Measurements from ENCODE around the gene CASK. TPM values are rescaled to one million over a fixed set of nuclear protein-coding genes. Genes with fewer than 3 reads are reported as not detected.
A peak's percentile ranks its signal among the peaks of the same experiment; 100 is the strongest.

CASK gene
- total RNA-seq, 1 experiment from 2014 or later, result 54.6 TPM

DNA sequence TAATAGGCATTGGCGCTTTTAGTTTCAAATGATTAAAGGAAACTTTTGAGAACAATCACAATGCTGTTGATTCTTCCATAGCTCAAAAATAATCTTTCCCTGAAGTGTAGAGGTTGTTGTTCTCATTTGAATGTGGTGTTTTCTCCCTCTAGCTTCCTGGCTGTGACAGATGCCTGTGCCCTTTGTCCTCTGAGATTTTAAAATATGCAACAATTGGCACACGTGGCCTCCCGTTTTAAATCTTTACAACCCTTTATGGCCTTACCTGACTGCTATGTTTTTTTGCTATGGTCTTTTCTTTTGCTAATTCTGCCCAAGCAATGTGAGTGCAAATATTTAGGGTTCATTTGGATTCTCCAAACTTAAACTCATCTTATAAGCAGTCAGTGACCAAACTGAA, 22.9 kb upstream of the CASK start:
- Mint-ChIP-seq H3K4me3 (no peak overlapping the region), H3K9me3 (peaks cover under 1% of the 10 kb centered on the region), H3K27ac (peak overlapping the region; percentile 87), H3K27me3 (ENCODE audit: low read depth) (no peaks in the 10 kb centered on the region), H3K36me3 (no peaks in the 10 kb centered on the region), H3K4me1 (peaks cover 27% of the 10 kb centered on the region)
- ChIA-PET POLR2A (no interaction called here), CTCF (no interaction called here)
- ATAC-seq (no peak), DNase-seq (ENCODE audit: low spot score) (no peak)
- TF ChIP-seq HMGA2 (CRISPR knock-in tag; IDR thresholded peaks at IDR 0.05) (no peak), IRF2 (CRISPR knock-in tag; IDR thresholded peaks at IDR 0.05; ENCODE audit: borderline replicate concordance, low read depth) (no peak), ZNF263 (CRISPR knock-in tag; IDR thresholded peaks at IDR 0.05; ENCODE audit: low read depth) (no peak)
- TF ChIP-seq, protein P1, sequence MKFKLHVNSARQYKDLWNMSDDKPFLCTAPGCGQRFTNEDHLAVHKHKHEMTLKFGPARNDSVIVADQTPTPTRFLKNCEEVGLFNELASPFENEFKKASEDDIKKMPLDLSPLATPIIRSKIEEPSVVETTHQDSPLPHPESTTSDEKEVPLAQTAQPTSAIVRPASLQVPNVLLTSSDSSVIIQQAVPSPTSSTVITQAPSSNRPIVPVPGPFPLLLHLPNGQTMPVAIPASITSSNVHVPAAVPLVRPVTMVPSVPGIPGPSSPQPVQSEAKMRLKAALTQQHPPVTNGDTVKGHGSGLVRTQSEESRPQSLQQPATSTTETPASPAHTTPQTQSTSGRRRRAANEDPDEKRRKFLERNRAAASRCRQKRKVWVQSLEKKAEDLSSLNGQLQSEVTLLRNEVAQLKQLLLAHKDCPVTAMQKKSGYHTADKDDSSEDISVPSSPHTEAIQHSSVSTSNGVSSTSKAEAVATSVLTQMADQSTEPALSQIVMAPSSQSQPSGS (CRISPR knock-in tag; IDR thresholded peaks at IDR 0.05; ENCODE audit: borderline replicate concordance, low read depth), result no peak
- TF ChIP-seq, protein P2, sequence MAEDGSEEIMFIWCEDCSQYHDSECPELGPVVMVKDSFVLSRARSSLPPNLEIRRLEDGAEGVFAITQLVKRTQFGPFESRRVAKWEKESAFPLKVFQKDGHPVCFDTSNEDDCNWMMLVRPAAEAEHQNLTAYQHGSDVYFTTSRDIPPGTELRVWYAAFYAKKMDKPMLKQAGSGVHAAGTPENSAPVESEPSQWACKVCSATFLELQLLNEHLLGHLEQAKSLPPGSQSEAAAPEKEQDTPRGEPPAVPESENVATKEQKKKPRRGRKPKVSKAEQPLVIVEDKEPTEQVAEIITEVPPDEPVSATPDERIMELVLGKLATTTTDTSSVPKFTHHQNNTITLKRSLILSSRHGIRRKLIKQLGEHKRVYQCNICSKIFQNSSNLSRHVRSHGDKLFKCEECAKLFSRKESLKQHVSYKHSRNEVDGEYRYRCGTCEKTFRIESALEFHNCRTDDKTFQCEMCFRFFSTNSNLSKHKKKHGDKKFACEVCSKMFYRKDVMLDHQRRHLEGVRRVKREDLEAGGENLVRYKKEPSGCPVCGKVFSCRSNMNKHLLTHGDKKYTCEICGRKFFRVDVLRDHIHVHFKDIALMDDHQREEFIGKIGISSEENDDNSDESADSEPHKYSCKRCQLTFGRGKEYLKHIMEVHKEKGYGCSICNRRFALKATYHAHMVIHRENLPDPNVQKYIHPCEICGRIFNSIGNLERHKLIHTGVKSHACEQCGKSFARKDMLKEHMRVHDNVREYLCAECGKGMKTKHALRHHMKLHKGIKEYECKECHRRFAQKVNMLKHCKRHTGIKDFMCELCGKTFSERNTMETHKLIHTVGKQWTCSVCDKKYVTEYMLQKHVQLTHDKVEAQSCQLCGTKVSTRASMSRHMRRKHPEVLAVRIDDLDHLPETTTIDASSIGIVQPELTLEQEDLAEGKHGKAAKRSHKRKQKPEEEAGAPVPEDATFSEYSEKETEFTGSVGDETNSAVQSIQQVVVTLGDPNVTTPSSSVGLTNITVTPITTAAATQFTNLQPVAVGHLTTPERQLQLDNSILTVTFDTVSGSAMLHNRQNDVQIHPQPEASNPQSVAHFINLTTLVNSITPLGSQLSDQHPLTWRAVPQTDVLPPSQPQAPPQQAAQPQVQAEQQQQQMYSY (CRISPR knock-in tag; IDR thresholded peaks at IDR 0.05), result no peak

DNA sequence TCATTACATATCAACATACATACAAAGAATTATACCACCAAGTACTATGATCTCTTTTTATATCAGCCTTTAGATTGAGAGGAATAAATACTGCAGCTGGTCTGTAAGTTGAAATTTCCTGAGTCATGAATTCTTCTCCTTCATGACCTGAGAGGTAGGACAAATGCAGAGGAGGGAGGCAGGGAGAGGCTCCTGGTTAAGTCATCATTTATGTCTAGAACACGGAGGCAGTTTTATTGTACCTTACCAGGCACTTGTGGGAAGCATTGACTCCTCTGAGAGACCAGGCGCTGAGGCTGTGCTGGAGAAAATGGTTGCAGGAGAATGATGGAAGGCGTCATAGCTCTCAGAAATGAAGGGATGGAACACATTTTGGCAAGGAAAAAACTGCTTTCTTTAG, 12.5 kb upstream of the CASK start:
- H3K36me3 Mint-ChIP-seq, result no peaks in the 10 kb centered on the region
- no peak for TF ChIP-seq SMAD4 (CRISPR knock-in tag; IDR thresholded peaks at IDR 0.05)
- no peak for TF ChIP-seq ZNF317 (CRISPR knock-in tag; IDR thresholded peaks at IDR 0.05; ENCODE audit: borderline replicate concordance, low read depth)
- TF ChIP-seq FOXK1 (CRISPR knock-in tag; IDR thresholded peaks at IDR 0.05), result no peak
- TF ChIP-seq, protein P3, sequence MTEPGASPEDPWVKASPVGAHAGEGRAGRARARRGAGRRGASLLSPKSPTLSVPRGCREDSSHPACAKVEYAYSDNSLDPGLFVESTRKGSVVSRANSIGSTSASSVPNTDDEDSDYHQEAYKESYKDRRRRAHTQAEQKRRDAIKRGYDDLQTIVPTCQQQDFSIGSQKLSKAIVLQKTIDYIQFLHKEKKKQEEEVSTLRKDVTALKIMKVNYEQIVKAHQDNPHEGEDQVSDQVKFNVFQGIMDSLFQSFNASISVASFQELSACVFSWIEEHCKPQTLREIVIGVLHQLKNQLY (CRISPR knock-in tag; IDR thresholded peaks at IDR 0.05), result no peak
- CTCF ChIA-PET, result no interaction called here
- DNase-seq (ENCODE audit: low spot score) (no peak), ATAC-seq (no peak)
- POLR2A ChIA-PET, result no interaction called here
- no peaks in the 10 kb centered on the region for H3K9me3 Mint-ChIP-seq
- no peak overlapping the region for H3K27ac Mint-ChIP-seq
- H3K4me1 Mint-ChIP-seq, result no peaks in the 10 kb centered on the region
- no peak overlapping the region for H3K4me3 Mint-ChIP-seq
- H3K27me3 Mint-ChIP-seq (ENCODE audit: low read depth), result no peaks in the 10 kb centered on the region

DNA sequence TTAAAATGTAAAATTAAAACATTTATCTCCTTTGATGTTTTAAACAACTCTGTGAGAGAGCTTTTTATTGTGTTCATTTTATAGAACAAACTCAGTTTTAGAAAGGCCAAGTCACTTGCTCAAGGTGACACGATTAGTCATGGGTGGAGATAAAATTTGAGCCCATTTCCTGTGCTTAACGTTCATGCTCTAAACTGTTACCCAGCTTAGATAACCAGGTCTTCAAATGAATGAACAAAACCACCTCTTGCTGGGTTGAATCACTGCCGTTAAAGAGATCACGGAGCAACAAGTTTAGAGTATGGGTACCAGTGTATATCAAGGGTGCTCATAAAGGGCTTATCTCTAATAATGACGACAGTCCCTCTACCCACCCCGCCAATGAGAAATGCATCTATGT, 10.2 kb upstream of the CASK start:
- CTCF ChIA-PET, result no interaction called here
- H3K27me3 Mint-ChIP-seq (ENCODE audit: low read depth), result no peaks in the 10 kb centered on the region
- H3K27ac Mint-ChIP-seq, result no peak overlapping the region
- H3K4me1 Mint-ChIP-seq, result no peaks in the 10 kb centered on the region
- H3K4me3 Mint-ChIP-seq, result no peak overlapping the region
- H3K9me3 Mint-ChIP-seq, result no peaks in the 10 kb centered on the region
- H3K36me3 Mint-ChIP-seq, result no peaks in the 10 kb centered on the region
- POLR2A ChIA-PET, result no interaction called here
- DNase-seq (ENCODE audit: low spot score), result no peak
- ATAC-seq, result no peak
- no peak for TF ChIP-seq ETV6 (CRISPR knock-in tag; IDR thresholded peaks at IDR 0.05)
- TF ChIP-seq NFE2L1 (CRISPR knock-in tag; IDR thresholded peaks at IDR 0.05), result no peak
- no peak for TF ChIP-seq MYBL2 (CRISPR knock-in tag; IDR thresholded peaks at IDR 0.05)
- no peak for TF ChIP-seq SP1 (CRISPR knock-in tag; conservative IDR thresholded peaks at IDR 0.05)
- TF ChIP-seq AFF4 (CRISPR knock-in tag; IDR thresholded peaks at IDR 0.05; ENCODE audit: borderline replicate concordance), result no peak

All from WTC11 (cell line).